GM18520 (cell line): ENCODE results near the gene TSPAN4.

Source experiments
- ATAC-seq: cut with Tn5 transposase; IDR thresholded peaks from one replicate; pipeline ENCODE4 v1.9.1; 2021; ENCODE audit not compliant: unreplicated experiment

The TSPAN4 gene

GRCh38 chr11:803770-804598 is 38.7 kb upstream of the TSPAN4 start:
- ATAC-seq = no peak

GRCh38 chr11:804599-804964 is 38.1 kb upstream of the TSPAN4 start:
- no peak for ATAC-seq

GRCh38 chr11:808427-809286 is 34.0 kb upstream of the TSPAN4 start:
- ATAC-seq = no peak

GRCh38 chr11:809287-810039 is 33.2 kb upstream of the TSPAN4 start, which contains the start of gene RPLP2:
RPLP2 (plus strand) TSS chr11:809967; CDS start chr11:810235, 268 bp downstream.
- ATAC-seq = peak; percentile 64

GRCh38 chr11:810040-810567 is 32.5 kb upstream of the TSPAN4 start:
- no peak for ATAC-seq

- no peak for ATAC-seq
Measured at GRCh38 chr11:811446-812245, 31.0 kb upstream of the TSPAN4 start.

- no peak for ATAC-seq
Measured at GRCh38 chr11:812390-812789, 30.3 kb upstream of the TSPAN4 start.

- ATAC-seq = no peak
Measured at GRCh38 chr11:813072-813455, 29.6 kb upstream of the TSPAN4 start.

- ATAC-seq = no peak
Measured at GRCh38 chr11:813456-814096, 29.1 kb upstream of the TSPAN4 start.

- no peak for ATAC-seq
Measured at GRCh38 chr11:815675-816432, 26.8 kb upstream of the TSPAN4 start.

GRCh38 chr11:816433-816779 is 26.2 kb upstream of the TSPAN4 start:
- no peak for ATAC-seq

- ATAC-seq = no peak
Measured at GRCh38 chr11:818396-819128, 24.1 kb upstream of the TSPAN4 start, which contains the start of gene PNPLA2. PNPLA2 (plus strand) TSS chr11:818914; CDS start chr11:819719, 805 bp downstream.

- ATAC-seq = peak; percentile 42
Measured at GRCh38 chr11:819129-819931, 23.3 kb upstream of the TSPAN4 start.

- peak; percentile 30 for ATAC-seq
Measured at GRCh38 chr11:819943-820649, 22.6 kb upstream of the TSPAN4 start.

GRCh38 chr11:820655-821511 is 21.8 kb upstream of the TSPAN4 start:
- no peak for ATAC-seq
